Neural cell (in vitro differentiated cells): ENCODE data around the gene HIF3A. TPM values are rescaled to one million over a fixed set of nuclear protein-coding genes. Genes with fewer than 3 reads are reported as not detected.

Experiments used
- H2AFZ ChIP-seq: fragments of 200-600, 300-800 bp; sonication (generic), shearing (Covaris generic); 2 replicates; pipeline ENCODE4 v1.6.0; 2014; ENCODE audit warnings: low read depth, mild to moderate bottlenecking, antibody characterized with exemption, low read length, moderate library complexity
- H3F3A ChIP-seq: fragments of 200-600 bp; shearing (Covaris generic); 2 replicates; pipeline ENCODE4 v1.6.1; 2016; ENCODE audit warnings: mild to moderate bottlenecking, moderate library complexity, mixed read lengths, antibody characterized with exemption, low read length; ENCODE audit not compliant: insufficient read depth, poor library complexity, severe bottlenecking
- H3K27ac ChIP-seq: fragments of 200-600, 300-800 bp; sonication (generic), shearing (Covaris generic); 2 replicates; pipeline ENCODE4 v1.5.1; 2014; ENCODE audit warnings: mild to moderate bottlenecking, low read length, moderate library complexity
- H3K27me3 ChIP-seq: fragments of 300-800, 200-600 bp; sonication (generic), shearing (Covaris generic); 2 replicates; pipeline ENCODE4 v1.6.0; 2014; ENCODE audit warnings: mild to moderate bottlenecking, low read depth, low read length, moderate library complexity; ENCODE audit not compliant: insufficient read depth
- H3K36me3 ChIP-seq: fragments of 300-800, 200-600 bp; sonication (generic), shearing (Covaris generic); 2 replicates; pipeline ENCODE4 v1.5.1; 2014; ENCODE audit warnings: mild to moderate bottlenecking, antibody characterized with exemption, low read length, moderate library complexity; ENCODE audit not compliant: insufficient read depth
- H3K4me2 ChIP-seq: fragments of 300-800, 200-600 bp; sonication (generic), shearing (Covaris generic); 2 replicates; pipeline ENCODE4 v1.6.0; 2014; ENCODE audit warnings: mild to moderate bottlenecking, low read length
- H3K4me3 ChIP-seq: fragments of 300-800, 200-600 bp; sonication (generic), shearing (Covaris generic); 2 replicates; pipeline ENCODE4 v1.5.1; 2014; ENCODE audit warnings: mild to moderate bottlenecking, low read length, moderate library complexity
- H3K79me2 ChIP-seq: fragments of 200-600 bp; shearing (Covaris generic); replicated peaks from 2 replicates; pipeline ENCODE4 v1.6.0; 2014; ENCODE audit warnings: mild to moderate bottlenecking, low read length, moderate library complexity; ENCODE audit not compliant: insufficient read depth
- H3K9ac ChIP-seq: fragments of 300-800, 200-600 bp; sonication (generic), shearing (Covaris generic); 2 replicates; pipeline ENCODE4 v1.6.1; 2016; ENCODE audit warnings: mild to moderate bottlenecking, low read length, mixed read lengths
- H3K9me2 ChIP-seq: fragments of 200-600 bp; shearing (Covaris generic); 2 replicates; pipeline ENCODE4 v1.6.1; 2016; ENCODE audit warnings: mild to moderate bottlenecking, low read length, mixed read lengths; ENCODE audit not compliant: insufficient read depth
- H3K9me3 ChIP-seq: fragments of 200-600, 300-800 bp; sonication (generic), shearing (Covaris generic); 2 replicates; pipeline ENCODE4 v1.6.1; 2016; ENCODE audit warnings: mild to moderate bottlenecking, mixed run types, low read length, moderate library complexity, mixed read lengths
- H4K20me1 ChIP-seq: fragments of 200-600 bp; shearing (Covaris generic); 2 replicates; pipeline ENCODE4 v1.6.1; 2016; ENCODE audit warnings: mild to moderate bottlenecking, mixed run types; ENCODE audit not compliant: insufficient read depth
- CTCF ChIP-seq: fragments of 450-650 bp; IDR thresholded peaks from 2 replicates; pipeline ENCODE4 v1.5.1; 2014; ENCODE audit warnings: antibody characterized with exemption, mild to moderate bottlenecking, moderate library complexity; ENCODE audit not compliant: poor library complexity, severe bottlenecking
- EP300 ChIP-seq: fragments of 450-650 bp; conservative IDR thresholded peaks from 2 replicates; pipeline ENCODE4 v1.6.1; 2014; ENCODE audit warnings: antibody characterized with exemption, mild to moderate bottlenecking, moderate library complexity; ENCODE audit not compliant: poor library complexity, severe bottlenecking
- EZH2 ChIP-seq: fragments of 200-600, 300-800 bp; shearing (Covaris generic), sonication (generic); IDR thresholded peaks from 2 replicates; pipeline ENCODE4 v1.6.1; 2014; ENCODE audit warnings: antibody characterized with exemption, low read length, borderline replicate concordance, mild to moderate bottlenecking; ENCODE audit not compliant: insufficient read depth, poor library complexity, severe bottlenecking
- MXI1 ChIP-seq: fragments of 450-650 bp; conservative IDR thresholded peaks from 2 replicates; pipeline ENCODE4 v1.6.1; 2014; ENCODE audit warnings: antibody characterized with exemption, mild to moderate bottlenecking; ENCODE audit not compliant: poor library complexity, severe bottlenecking
- POLR2AphosphoS5 ChIP-seq: IDR thresholded peaks from 2 replicates; pipeline ENCODE4 v1.6.1; 2012
- RAD21 ChIP-seq: fragments of 450-650 bp; conservative IDR thresholded peaks from 2 replicates; pipeline ENCODE4 v1.6.1; 2014; ENCODE audit warnings: antibody characterized with exemption, mild to moderate bottlenecking, moderate library complexity
- REST ChIP-seq: IDR thresholded peaks from 2 replicates; pipeline ENCODE4 v1.6.1; 2012; ENCODE audit warnings: borderline replicate concordance
- SMC3 ChIP-seq: fragments of 450-650 bp; conservative IDR thresholded peaks from 2 replicates; pipeline ENCODE4 v1.6.1; 2014; ENCODE audit warnings: antibody characterized with exemption, mild to moderate bottlenecking, moderate library complexity; ENCODE audit not compliant: poor library complexity
- TAF1 ChIP-seq: IDR thresholded peaks from 2 replicates; pipeline ENCODE4 v1.6.1; 2012; ENCODE audit warnings: low read depth
- polyA plus RNA-seq: library from polyadenylated mRNA; depleted of rRNA; stranded (reverse); fragments of >200 nt; gene quantifications from 2 replicates; pipeline ENCODE4 v1.2.3, GENCODE V29; 2014

HIF3A gene
- polyA plus RNA-seq, 1 donor from 2014 or later, result 2.0 TPM

DNA sequence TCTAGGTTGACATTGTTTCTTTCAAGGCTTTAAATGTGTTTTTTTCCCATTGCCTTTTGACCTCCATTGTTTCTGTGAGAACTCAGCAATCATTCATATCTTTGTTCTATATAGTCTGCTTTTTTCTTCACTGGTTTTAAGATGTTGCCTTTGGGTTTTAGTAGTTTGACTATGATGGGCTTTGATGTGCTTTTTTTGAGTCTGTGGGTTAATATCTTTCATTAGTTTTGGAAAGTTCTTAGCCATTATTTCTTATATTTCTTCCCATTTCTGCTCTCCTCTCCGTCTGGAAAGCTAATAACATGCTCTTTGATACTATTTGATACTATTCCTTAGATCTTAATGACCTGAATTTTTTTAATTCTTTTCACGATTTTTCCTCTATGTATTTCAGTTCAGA is 83.8 kb downstream of the HIF3A start:
- Histone ChIP-seq H3K79me2 (peaks cover 3% of the 10 kb centered on the region), H4K20me1 (no peaks in the 10 kb centered on the region), H3K27me3 (no peaks in the 10 kb centered on the region), H3K4me3 (no peak overlapping the region), H3K4me2 (no peak overlapping the region), H3K9ac (no peak overlapping the region), H3K9me3 (no peaks in the 10 kb centered on the region), H3K9me2 (no peaks in the 10 kb centered on the region), H3K36me3 (peaks cover 3% of the 10 kb centered on the region), H3F3A (no peaks in the 10 kb centered on the region), H2AFZ (no peak overlapping the region), H3K27ac (no peak overlapping the region)
- no peak for TF ChIP-seq POLR2AphosphoS5
- TF ChIP-seq RAD21, result no peak
- TF ChIP-seq EP300, result no peak
- no peak for TF ChIP-seq SMC3
- TF ChIP-seq EZH2, result no peak

GRCh38 chr19:46381346-46381745 is 84.5 kb downstream of the HIF3A start:
- no peak for TF ChIP-seq EP300
- TF ChIP-seq CTCF, result no peak
- no peak for TF ChIP-seq MXI1
- TF ChIP-seq EZH2, result no peak
- TF ChIP-seq TAF1, result no peak
- TF ChIP-seq RAD21, result no peak
- no peak for TF ChIP-seq SMC3
- no peak for TF ChIP-seq POLR2AphosphoS5
- no peak for TF ChIP-seq REST
- H3K36me3 ChIP-seq, result peaks cover 3% of the 10 kb centered on the region
- H3K27ac ChIP-seq, result no peak overlapping the region

More at GRCh38 chr19:46381346-46381745, 84.5 kb downstream of the HIF3A start:
- H3K27me3 ChIP-seq, result no peaks in the 10 kb centered on the region
- H3K4me2 ChIP-seq, result no peak overlapping the region
- no peaks in the 10 kb centered on the region for H3K9me3 ChIP-seq
- H3K9ac ChIP-seq, result no peak overlapping the region
- H3K9me2 ChIP-seq, result no peaks in the 10 kb centered on the region
- no peaks in the 10 kb centered on the region for H3F3A ChIP-seq
- no peak overlapping the region for H2AFZ ChIP-seq
- no peaks in the 10 kb centered on the region for H4K20me1 ChIP-seq
- H3K79me2 ChIP-seq, result peaks cover 3% of the 10 kb centered on the region
- H3K4me3 ChIP-seq, result no peak overlapping the region
